ENCODE measurements around the gene JAKMIP1.

DNA sequence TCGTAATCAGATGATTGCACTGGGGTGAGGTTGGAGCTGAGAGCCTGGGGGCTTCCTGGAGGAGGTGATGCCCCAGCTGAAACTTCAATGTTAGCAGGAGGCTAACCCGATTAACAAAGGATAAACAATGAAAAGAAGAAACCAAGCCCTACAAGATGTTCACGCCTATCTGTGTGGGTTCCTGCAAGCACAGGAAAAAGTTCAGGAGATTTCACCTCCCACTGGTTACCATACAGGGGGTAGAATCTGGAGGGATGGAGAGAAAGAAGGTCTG, 27.5 kb downstream of the JAKMIP1 start:
- TF ChIP-seq, protein P1, sequence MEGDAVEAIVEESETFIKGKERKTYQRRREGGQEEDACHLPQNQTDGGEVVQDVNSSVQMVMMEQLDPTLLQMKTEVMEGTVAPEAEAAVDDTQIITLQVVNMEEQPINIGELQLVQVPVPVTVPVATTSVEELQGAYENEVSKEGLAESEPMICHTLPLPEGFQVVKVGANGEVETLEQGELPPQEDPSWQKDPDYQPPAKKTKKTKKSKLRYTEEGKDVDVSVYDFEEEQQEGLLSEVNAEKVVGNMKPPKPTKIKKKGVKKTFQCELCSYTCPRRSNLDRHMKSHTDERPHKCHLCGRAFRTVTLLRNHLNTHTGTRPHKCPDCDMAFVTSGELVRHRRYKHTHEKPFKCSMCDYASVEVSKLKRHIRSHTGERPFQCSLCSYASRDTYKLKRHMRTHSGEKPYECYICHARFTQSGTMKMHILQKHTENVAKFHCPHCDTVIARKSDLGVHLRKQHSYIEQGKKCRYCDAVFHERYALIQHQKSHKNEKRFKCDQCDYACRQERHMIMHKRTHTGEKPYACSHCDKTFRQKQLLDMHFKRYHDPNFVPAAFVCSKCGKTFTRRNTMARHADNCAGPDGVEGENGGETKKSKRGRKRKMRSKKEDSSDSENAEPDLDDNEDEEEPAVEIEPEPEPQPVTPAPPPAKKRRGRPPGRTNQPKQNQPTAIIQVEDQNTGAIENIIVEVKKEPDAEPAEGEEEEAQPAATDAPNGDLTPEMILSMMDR (IDR thresholded peaks at IDR 0.05), result no peak
- TF ChIP-seq POLR2AphosphoS5 (IDR thresholded peaks at IDR 0.05; ENCODE audit: low read depth, low read length) (no peak), REST (IDR thresholded peaks at IDR 0.05; ENCODE audit: insufficient read depth in 1 of 2, low read depth in 2 of 2, low read length in 1 of 2) (no peak), TCF7L2 (IDR thresholded peaks at IDR 0.05; ENCODE audit: low read depth, low read length) (no peak), SIN3A (IDR thresholded peaks at IDR 0.05; ENCODE audit: borderline replicate concordance, insufficient read depth, low read depth, low read length) (no peak)
